H1 (cell line): ENCODE data around the gene COBLL1. TPM values are rescaled to one million over a fixed set of nuclear protein-coding genes. Genes with fewer than 3 reads are reported as not detected.

Source experiments
- CHD7 ChIP-seq: fragments of 300-600 bp; sonication (generic); IDR thresholded peaks from 2 replicates; pipeline ENCODE4 v1.7.1; 2012; ENCODE audit warnings: low read length, moderate library complexity, mild to moderate bottlenecking, inconsistent platforms; ENCODE audit not compliant: insufficient replicate concordance
- polyA plus RNA-seq, 7 experiments: library from polyadenylated mRNA; depleted of rRNA in 3 of 7; stranded (reverse) in 5 of 7; unstranded in 2 of 7; fragments of >200 nt in 5 of 7; fragments of 200-250 nt in 2 of 7; gene quantifications; 1 replicate in 5 of 7; 2 replicates in 1 of 7; 4 replicates in 1 of 7; pipeline versions ENCODE4 v1.2.1 to v1.2.3, GENCODE V29; 2011 to 2013; ENCODE audit warnings: missing spikeins in 2 of 7, mixed read lengths in 2 of 7
- total RNA-seq: library from RNA; stranded (reverse); fragmentation: NEBNext Ultra II Directional; extraction: Animal tissue kit (Norgen Biotek cat#: 25700); gene quantifications from 2 replicates; pipeline ENCODE4 v1.2.1, GENCODE V29; 2021

The COBLL1 gene
- total and polyA plus RNA-seq, 2 of the 8 experiments (the other 6 are each of a cell fraction or from before 2014, with no cell fraction given): 2.2 to 6.2 TPM

DNA sequence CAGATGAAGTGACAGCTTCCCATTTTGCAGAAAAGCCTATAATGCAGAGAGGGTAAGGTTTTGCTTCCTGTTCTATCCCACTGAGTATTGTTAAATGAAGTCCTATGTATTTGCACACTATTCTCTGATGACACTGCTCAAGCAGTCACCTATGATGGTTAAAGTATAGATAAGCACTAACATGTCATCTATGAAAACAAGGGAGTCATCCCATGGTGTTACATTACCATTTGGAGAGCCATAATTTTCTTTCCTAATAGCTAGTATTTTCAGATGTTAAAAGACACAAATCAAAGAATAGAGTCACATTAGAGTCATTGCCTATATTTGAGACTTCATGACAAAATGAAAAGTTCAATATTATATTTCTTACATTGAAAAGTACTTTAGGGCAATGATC, 177.6 kb downstream of the COBLL1 start (continued):
- TF ChIP-seq CHD7: no peak
